NOMO-1 (cell line): ENCODE results near the gene MIXL1.
"Not testable (repeated sequence)": the region's sequence is repeated elsewhere in the genome, so short reads cannot be mapped to it uniquely, and the experiment has no call there.

Source experiments
- DNase-seq, 2 experiments: peaks; one replicate each; lab custom pipeline; 2025; ENCODE audit not compliant: unreplicated experiment in 2 of 2; lab: John Stamatoyannopoulos, UW

The MIXL1 gene

DNA sequence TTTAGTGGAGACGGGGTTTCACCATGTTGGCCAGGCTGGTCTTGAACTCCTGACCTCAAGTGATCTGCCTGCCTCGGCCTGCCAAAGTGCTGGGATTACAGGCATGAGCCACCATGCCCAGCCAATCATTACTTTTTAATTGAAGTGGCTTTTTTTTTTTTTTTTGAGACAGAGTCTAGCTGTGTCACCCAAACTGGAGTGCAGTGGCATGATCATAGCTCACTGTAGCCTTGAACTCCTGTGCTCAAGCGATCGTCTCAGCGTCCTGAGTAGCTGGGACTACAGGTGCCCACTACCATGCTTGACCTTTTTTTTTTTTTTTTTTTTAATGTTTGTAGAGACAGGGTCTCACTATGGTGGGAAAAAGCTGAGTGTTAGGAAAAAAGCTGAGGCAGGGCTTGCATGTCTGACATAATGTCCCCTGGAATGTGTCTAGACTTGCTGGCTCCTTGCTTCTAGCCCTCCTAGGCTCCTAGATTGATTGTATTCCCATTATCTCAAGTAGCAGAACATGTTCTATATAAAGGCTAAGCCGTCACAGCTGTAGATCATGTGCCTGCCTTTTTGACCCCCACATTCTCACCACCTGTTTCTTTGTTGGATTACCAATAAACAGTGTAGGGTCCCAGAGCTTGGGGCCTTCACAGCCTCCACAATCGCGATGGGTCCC lies 48.9 kb downstream of the MIXL1 start:
- not testable (repeated sequence) for DNase-seq

DNA sequence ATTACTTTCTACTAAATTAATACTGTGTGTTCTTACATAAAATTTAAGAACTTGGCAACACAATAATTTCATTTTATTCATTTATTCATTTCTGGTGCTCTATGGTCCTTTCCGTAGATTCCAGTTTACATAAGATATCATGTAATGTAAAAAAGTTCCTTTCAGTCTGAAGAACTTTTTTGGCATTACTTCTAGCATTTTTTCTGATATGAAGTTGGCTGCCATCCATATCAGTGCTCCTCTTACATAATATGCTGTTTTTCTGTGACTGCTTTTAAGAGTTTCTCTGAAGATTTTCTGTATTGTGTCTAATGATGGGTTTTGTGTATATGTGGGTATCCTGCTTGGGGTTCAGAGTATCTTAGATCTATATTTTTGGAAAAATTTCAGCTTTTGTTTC lies 50.7 kb downstream of the MIXL1 start:
- no peak for DNase-seq

DNA sequence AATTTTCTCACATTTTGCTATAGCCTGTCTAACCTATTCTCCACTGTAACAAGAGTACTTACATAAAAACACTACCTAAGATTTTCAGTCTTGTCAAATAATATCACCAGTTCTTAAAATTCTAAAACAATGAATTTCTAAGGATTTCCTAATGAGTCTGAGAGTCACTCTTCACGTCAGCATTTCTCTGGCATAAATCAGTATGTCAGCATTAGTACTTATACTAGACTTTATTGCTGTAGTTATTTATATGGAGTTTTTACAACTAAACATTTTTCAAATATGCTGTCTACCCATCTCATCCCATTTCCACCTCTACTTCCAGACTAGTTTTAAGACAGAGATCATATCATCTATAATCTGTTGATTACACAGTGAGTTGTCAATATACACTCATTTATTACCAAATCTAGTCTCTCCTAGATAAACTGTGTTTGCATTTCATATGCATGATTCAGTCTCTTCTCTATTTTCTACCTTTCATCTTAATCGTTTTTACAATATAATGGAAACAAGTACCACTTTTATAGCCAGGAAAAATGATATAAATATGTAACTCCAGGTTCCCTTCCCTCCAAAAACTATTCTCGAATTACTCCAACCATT lies 52.7 kb downstream of the MIXL1 start:
- no peak for DNase-seq
